HepG2 (cell line): ENCODE results near the gene UHMK1. TPM values are rescaled to one million over a fixed set of nuclear protein-coding genes. Genes with fewer than 3 reads are reported as not detected.
A peak's percentile ranks its signal among the peaks of the same experiment; 100 is the strongest.

ENCODE experiments used
- ATAC-seq: fragments of 200-7000 bp; cut with Tn5 transposase; 3 replicates; pipeline ENCODE4 v1.9.1; 2020; ENCODE audit warnings: mild to moderate bottlenecking, moderate library complexity
- BruUV-seq: library from RNA; stranded (reverse); fragments of 400-500 nt; replicated peaks from 2 replicates; lab custom pipeline; 2021; lab: Mats Ljungman, UMichigan
- CTCF ChIA-PET: fragments of 300-600 bp; formaldehyde crosslinking; extraction: SDS; loops from one replicate; lab custom pipeline; 2021; ENCODE audit warnings: low total read pairs, inconsistent platforms, low intra/inter-chr PET ratio; lab: Yijun Ruan, JAX
- POLR2A ChIA-PET: fragments of 350-600 bp; sonication (Branson Sonifier 250); formaldehyde crosslinking; loops from one replicate; lab custom pipeline; 2020; ENCODE audit warnings: antibody characterized with exemption, inconsistent platforms; lab: Yijun Ruan, JAX
- DNase-seq: peaks from one replicate; pipeline ENCODE4 v3.0.0-alpha.2; 2015; ENCODE audit warnings: low spot score
- FAIRE-seq: peaks from 3 replicates; lab custom pipeline; 2011; peaks lifted over from hg19 to GRCh38; lab: Jason Lieb, UNC
- H2AFZ ChIP-seq: one replicate; pipeline ENCODE4 v1.6.1; 2011; ENCODE audit warnings: low read length, inconsistent platforms
- H3K27ac ChIP-seq: fragments of 300-600 bp; 3 replicates; pipeline ENCODE4 v1.8.0; 2011; ENCODE audit warnings: mixed run types, mild to moderate bottlenecking, mixed read lengths, low read length, inconsistent platforms; ENCODE audit not compliant: insufficient read depth; ENCODE audit errors: extremely low read length
- H3K27me3 ChIP-seq, 2 experiments: fragments of 200-600 bp in 1 of 2; 2 replicates in 1 of 2; 3 replicates in 1 of 2; pipeline versions ENCODE4 v1.6.0 to v1.8.0; 2011; ENCODE audit warnings: low read length in 2 of 2, mild to moderate bottlenecking in 2 of 2, moderate library complexity in 2 of 2, inconsistent platforms in 1 of 2; ENCODE audit not compliant: insufficient read depth in 2 of 2, control insufficient read depth in 1 of 2
- H3K36me3 ChIP-seq, 2 experiments: fragments of 200-600 bp in 1 of 2; replicated peaks in 1 of 2; 2 replicates in 1 of 2; 3 replicates in 1 of 2; pipeline versions ENCODE4 v1.5.1 to v1.8.0; 2011; ENCODE audit warnings: low read length in 2 of 2, inconsistent platforms in 1 of 2; ENCODE audit not compliant: insufficient read depth in 2 of 2, control insufficient read depth in 1 of 2
- H3K4me1 ChIP-seq: 2 replicates; pipeline ENCODE4 v1.5.1; 2012; ENCODE audit warnings: low read length, inconsistent platforms; ENCODE audit not compliant: insufficient read depth
- H3K4me2 ChIP-seq: 2 replicates; pipeline ENCODE4 v1.6.0; 2011; ENCODE audit warnings: low read depth, low read length, inconsistent platforms
- H3K4me3 ChIP-seq, 3 experiments: fragments of 200-600 bp in 1 of 3; sonication (generic), shearing (Covaris generic) in 1 of 3; replicated peaks in 1 of 3; 2 replicates each; pipeline ENCODE4 v1.5.1; 2011 to 2016; ENCODE audit warnings: low read length in 3 of 3, inconsistent platforms in 2 of 3, low read depth in 2 of 3, mild to moderate bottlenecking in 2 of 3, control low read depth in 1 of 3, mixed read lengths in 1 of 3; ENCODE audit not compliant: insufficient read depth in 1 of 3
- H3K79me2 ChIP-seq: one replicate; pipeline ENCODE4 v1.6.1; 2011; ENCODE audit warnings: low read length, inconsistent platforms; ENCODE audit not compliant: insufficient read depth
- H3K9ac ChIP-seq: 2 replicates; pipeline ENCODE4 v1.6.0; 2011; ENCODE audit warnings: mild to moderate bottlenecking, low read depth, low read length, inconsistent platforms; ENCODE audit not compliant: insufficient read depth
- H3K9me3 ChIP-seq: 2 replicates; pipeline ENCODE4 v1.5.1; 2012; ENCODE audit warnings: mild to moderate bottlenecking, low read length
- H4K20me1 ChIP-seq: 2 replicates; pipeline ENCODE4 v1.6.0; 2011; ENCODE audit warnings: inconsistent platforms, mild to moderate bottlenecking, low read length, moderate library complexity; ENCODE audit not compliant: insufficient read depth
- HNF4A ChIP-seq: sonication (generic); formaldehyde crosslinking; IDR thresholded peaks from 2 replicates; pipeline ENCODE4 v1.4.0; 2020; ENCODE audit warnings: missing genetic modification reagents
- HNF4G ChIP-seq, 2 experiments: sonication (generic) in 1 of 2; formaldehyde crosslinking in 1 of 2; IDR thresholded peaks; 2 replicates each; pipeline versions ENCODE4 v1.4.0 to v1.6.1; 2011 to 2020; ENCODE audit warnings: borderline replicate concordance in 2 of 2, low read depth in 2 of 2, mild to moderate bottlenecking in 2 of 2, low read length in 1 of 2, missing genetic modification reagents in 1 of 2, moderate library complexity in 1 of 2
- LCORL ChIP-seq, 2 experiments: fragments of 450-650 bp in 1 of 2; sonication (generic) in 1 of 2; formaldehyde crosslinking in 1 of 2; IDR thresholded peaks; 2 replicates each; pipeline versions ENCODE4 v1.5.0 to v1.6.1; 2017 to 2020; ENCODE audit warnings: antibody characterized with exemption in 1 of 2, missing genetic modification reagents in 1 of 2
- NCOR1 ChIP-seq: fragments of 200-600 bp; sonication (generic); IDR thresholded peaks from 2 replicates; pipeline ENCODE4 v1.7.0; 2017; ENCODE audit warnings: antibody characterized with exemption, low read length, borderline replicate concordance
- PCBP2 ChIP-seq: fragments of 200-400 bp; formaldehyde crosslinking; optimal IDR thresholded peaks from 2 replicates; pipeline ENCODE3; 2018; ENCODE audit warnings: low read length, low read depth; ENCODE audit not compliant: poor library complexity, severe bottlenecking
- POLR2A ChIP-seq, 2 experiments: IDR thresholded peaks; 2 replicates each; pipeline ENCODE4 v1.6.1; 2011; ENCODE audit warnings: low read depth in 2 of 2, low read length in 2 of 2, mild to moderate bottlenecking in 1 of 2, moderate library complexity in 1 of 2; ENCODE audit not compliant: insufficient read depth in 1 of 2
- RORA ChIP-seq: sonication (generic); formaldehyde crosslinking; IDR thresholded peaks from 2 replicates; pipeline ENCODE4 v1.5.0; 2020; ENCODE audit warnings: mild to moderate bottlenecking, missing genetic modification reagents, moderate library complexity
- ZNF335 ChIP-seq: sonication (generic); formaldehyde crosslinking; IDR thresholded peaks from 2 replicates; pipeline ENCODE4 v1.4.0; 2020; ENCODE audit warnings: missing genetic modification reagents
- ZNF510 ChIP-seq: sonication (generic); formaldehyde crosslinking; IDR thresholded peaks from 2 replicates; pipeline ENCODE4 v1.4.0; 2020; ENCODE audit warnings: low read depth, mild to moderate bottlenecking, missing genetic modification reagents
- ZNF678 ChIP-seq: sonication (generic); formaldehyde crosslinking; IDR thresholded peaks from 2 replicates; pipeline ENCODE4 v1.4.0; 2020; ENCODE audit warnings: mild to moderate bottlenecking, missing genetic modification reagents
- ZNF773 ChIP-seq: sonication (generic); formaldehyde crosslinking; IDR thresholded peaks from 2 replicates; pipeline ENCODE4 v1.4.0; 2020; ENCODE audit warnings: missing genetic modification reagents, borderline replicate concordance
- WGBS: methylation state at CpG from one replicate; pipeline ENCODE4 v1.1.6; 2017; ENCODE audit warnings: low lambda C conversion rate; 5-methylcytosine and 5-hydroxymethylcytosine counted together
- in situ Hi-C: cut with HindIII; loops from 2 replicates; pipeline ENCODE4 v1.10.0; 2017; ENCODE audit warnings: low pct_unique_long_range_greater_than_20kb; ENCODE audit not compliant: extremely low pct_ligation_motif_present
- intact Hi-C: fragments of 100-400 bp; cut with micrococcal nuclease; formaldehyde crosslinking; loops from one replicate; pipeline ENCODE4 v1.10.0; 2022; ENCODE audit not compliant: unreplicated experiment
- polyA plus RNA-seq, 8 experiments: library from polyadenylated mRNA; depleted of rRNA in 3 of 8; stranded (reverse) in 7 of 8; unstranded in 1 of 8; fragments of >200 nt; fragmentation: Illumina TruSeq in 4 of 8; extraction: Trizol in 4 of 8; gene quantifications; 2 replicates each; pipeline versions ENCODE4 v1.2.1 to v1.2.3, GENCODE V29; 2011 to 2016; ENCODE audit warnings: low read depth in 4 of 8, missing spikeins in 1 of 8, mixed read lengths in 1 of 8; ENCODE audit not compliant: insufficient read depth in 1 of 8
- total RNA-seq, 5 experiments: library from RNA; depleted of rRNA; stranded (reverse); fragments of >200 nt; fragmentation: Illumina TruSeq; extraction: Trizol; gene quantifications; 2 replicates each; pipeline ENCODE4 v1.2.3, GENCODE V29; 2016; ENCODE audit warnings: low read depth in 1 of 5
- TF ChIP-seq, protein P1 (sequence below): sonication (generic); formaldehyde crosslinking; IDR thresholded peaks from 2 replicates; pipeline ENCODE4 v1.4.0; 2020; ENCODE audit warnings: missing genetic modification reagents, borderline replicate concordance
- TF ChIP-seq, protein P2 (sequence below): sonication (generic); formaldehyde crosslinking; IDR thresholded peaks from 2 replicates; pipeline ENCODE4 v1.4.0; 2020; ENCODE audit warnings: missing genetic modification reagents
- TF ChIP-seq, protein P3 (sequence below): sonication (generic); formaldehyde crosslinking; IDR thresholded peaks from 2 replicates; pipeline ENCODE4 v1.4.0; 2020; ENCODE audit warnings: missing genetic modification reagents
- TF ChIP-seq, protein P4 (sequence below): sonication (generic); formaldehyde crosslinking; IDR thresholded peaks from 2 replicates; pipeline ENCODE4 v1.4.0; 2020; ENCODE audit warnings: missing genetic modification reagents

UHMK1 gene
- total and polyA plus RNA-seq, 2 of the 13 experiments (the other 11 are each of a cell fraction or from before 2014, with no cell fraction given), result 12.9 to 20.0 TPM

DNA sequence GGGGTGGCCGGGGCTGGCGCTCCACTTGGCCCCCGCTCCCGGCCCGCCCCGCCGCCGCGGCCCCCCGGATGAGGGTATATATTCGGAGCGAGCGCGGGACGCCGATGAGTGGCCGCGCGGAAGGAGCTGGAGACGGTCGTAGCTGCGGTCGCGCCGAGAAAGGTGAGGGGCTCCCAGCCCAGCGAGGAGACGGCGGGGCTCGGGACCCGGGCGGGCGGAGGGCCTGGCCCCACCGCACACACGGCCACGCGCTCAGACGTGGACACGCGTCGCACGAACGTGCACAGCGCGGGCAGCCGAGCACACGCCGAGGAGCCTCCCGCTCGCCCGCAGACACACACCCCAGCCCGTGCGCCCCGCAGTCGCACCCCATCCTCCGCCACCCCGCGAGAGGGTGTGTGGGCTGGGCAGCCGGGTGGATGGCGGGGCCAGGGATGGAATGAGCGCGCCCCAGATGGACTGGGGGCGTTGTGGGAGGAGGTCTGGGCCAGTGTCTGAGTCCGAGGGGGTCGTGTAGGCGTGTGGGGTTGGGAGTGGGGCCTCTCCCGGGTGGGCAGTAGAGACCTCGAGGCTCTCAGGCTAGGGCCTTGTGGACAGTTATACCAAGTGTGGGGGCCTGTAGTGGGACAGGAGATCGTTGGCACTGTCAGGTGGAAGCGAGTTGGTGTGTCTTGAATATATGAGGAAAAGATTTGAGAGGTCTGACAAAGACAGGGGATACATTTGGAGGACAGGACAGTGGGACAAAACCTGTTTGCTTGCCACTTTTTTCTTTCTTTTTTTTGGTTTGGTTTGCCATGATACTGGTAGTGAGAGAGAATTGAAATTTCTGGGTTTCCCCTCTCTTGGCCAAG is 64.2 kb downstream of the UHMK1 start, which contains the start of gene UAP1 (continued):
- TF ChIP-seq, protein P1, sequence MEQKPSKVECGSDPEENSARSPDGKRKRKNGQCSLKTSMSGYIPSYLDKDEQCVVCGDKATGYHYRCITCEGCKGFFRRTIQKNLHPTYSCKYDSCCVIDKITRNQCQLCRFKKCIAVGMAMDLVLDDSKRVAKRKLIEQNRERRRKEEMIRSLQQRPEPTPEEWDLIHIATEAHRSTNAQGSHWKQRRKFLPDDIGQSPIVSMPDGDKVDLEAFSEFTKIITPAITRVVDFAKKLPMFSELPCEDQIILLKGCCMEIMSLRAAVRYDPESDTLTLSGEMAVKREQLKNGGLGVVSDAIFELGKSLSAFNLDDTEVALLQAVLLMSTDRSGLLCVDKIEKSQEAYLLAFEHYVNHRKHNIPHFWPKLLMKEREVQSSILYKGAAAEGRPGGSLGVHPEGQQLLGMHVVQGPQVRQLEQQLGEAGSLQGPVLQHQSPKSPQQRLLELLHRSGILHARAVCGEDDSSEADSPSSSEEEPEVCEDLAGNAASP (CRISPR knock-in tag), result no peak

DNA sequence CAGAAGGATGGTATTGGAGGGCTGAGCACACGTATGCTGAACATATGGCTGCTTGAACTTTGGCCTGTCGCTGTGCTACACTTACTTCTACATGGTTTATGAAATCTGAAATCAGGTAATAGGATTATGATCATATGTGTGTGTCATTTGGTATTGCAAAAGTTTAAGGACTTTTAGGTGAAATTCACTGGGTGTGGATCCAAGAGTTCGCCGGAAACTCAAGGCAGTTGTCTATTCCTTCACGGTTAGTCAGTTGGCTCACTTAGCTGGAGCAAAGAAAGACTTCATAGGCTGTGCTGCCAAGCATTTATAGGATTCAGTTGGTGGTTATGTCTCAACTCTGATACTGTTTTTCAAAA is 64.8 kb downstream of the UHMK1 start:
- peaks cover 15% of the 10 kb centered on the region; the same call in 1 of the 2 replicates for H4K20me1 ChIP-seq
- BruUV-seq, result TSS peak; percentile 50
- peak overlapping the region; percentile 79 to 100 (median 96) for H3K4me3 ChIP-seq
- POLR2A ChIA-PET, result interaction anchor here (1.5 kb wide), 2 partner anchors 11 to 12 kb away, joined by 3 read pairs; no protein-coding TSS in a partner anchor
- no peaks in the 10 kb centered on the region for H3K9me3 ChIP-seq
- peak overlapping the region; percentile 95 for H3K27ac ChIP-seq
- H3K4me1 ChIP-seq, result peaks cover 53% of the 10 kb centered on the region
- no peak overlapping the region for H2AFZ ChIP-seq
- H3K79me2 ChIP-seq, result peaks cover 51% of the 10 kb centered on the region
- H3K9ac ChIP-seq, result peak overlapping the region; percentile 97
- ATAC-seq, result peak; percentile 36
- intact Hi-C loops (loop anchor here (5.0 kb wide), 1 partner anchor 35 kb away; no protein-coding TSS in a partner anchor), in situ Hi-C loops (no loop called here)
- peak overlapping the region; percentile 90 for H3K4me2 ChIP-seq
- CTCF ChIA-PET, result no interaction called here
- peaks cover 0 to 9% of the 10 kb centered on the region in 2 experiments; a peak in 3 of 5 replicates for H3K36me3 ChIP-seq
- peak; percentile 29 for DNase-seq
- 0% methylated on average over 5 of the region's 5 CpGs for WGBS
- no peak for FAIRE-seq
- H3K27me3 ChIP-seq, result no peaks in the 10 kb centered on the region; a peak in 1 of 5 replicates
- TF ChIP-seq, protein P2, sequence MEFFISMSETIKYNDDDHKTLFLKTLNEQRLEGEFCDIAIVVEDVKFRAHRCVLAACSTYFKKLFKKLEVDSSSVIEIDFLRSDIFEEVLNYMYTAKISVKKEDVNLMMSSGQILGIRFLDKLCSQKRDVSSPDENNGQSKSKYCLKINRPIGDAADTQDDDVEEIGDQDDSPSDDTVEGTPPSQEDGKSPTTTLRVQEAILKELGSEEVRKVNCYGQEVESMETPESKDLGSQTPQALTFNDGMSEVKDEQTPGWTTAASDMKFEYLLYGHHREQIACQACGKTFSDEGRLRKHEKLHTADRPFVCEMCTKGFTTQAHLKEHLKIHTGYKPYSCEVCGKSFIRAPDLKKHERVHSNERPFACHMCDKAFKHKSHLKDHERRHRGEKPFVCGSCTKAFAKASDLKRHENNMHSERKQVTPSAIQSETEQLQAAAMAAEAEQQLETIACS (CRISPR knock-in tag), result no peak
- TF ChIP-seq RORA, result no peak
- TF ChIP-seq POLR2A (IDR thresholded peaks at IDR 0.05; ENCODE audit: insufficient read depth in 1 of 2, low read depth in 2 of 2, low read length in 2 of 2), result peak in 1 of 2 experiments; percentile 41; a peak in 1 of 4 replicates
- TF ChIP-seq ZNF335 (CRISPR knock-in tag), result 0 out of 2 replicates have a peak, but pooled peaks have one; percentile 22
- TF ChIP-seq, protein P3, sequence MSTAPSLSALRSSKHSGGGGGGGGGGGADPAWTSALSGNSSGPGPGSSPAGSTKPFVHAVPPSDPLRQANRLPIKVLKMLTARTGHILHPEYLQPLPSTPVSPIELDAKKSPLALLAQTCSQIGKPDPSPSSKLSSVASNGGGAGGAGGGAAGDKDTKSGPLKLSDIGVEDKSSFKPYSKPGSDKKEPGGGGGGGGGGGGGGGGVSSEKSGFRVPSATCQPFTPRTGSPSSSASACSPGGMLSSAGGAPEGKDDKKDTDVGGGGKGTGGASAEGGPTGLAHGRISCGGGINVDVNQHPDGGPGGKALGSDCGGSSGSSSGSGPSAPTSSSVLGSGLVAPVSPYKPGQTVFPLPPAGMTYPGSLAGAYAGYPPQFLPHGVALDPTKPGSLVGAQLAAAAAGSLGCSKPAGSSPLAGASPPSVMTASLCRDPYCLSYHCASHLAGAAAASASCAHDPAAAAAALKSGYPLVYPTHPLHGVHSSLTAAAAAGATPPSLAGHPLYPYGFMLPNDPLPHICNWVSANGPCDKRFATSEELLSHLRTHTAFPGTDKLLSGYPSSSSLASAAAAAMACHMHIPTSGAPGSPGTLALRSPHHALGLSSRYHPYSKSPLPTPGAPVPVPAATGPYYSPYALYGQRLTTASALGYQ (CRISPR knock-in tag), result 0 out of 2 replicates have a peak, but pooled peaks have one; percentile 17
- no peak for TF ChIP-seq PCBP2
- TF ChIP-seq ZNF678 (CRISPR knock-in tag), result no peak
- no peak for TF ChIP-seq ZNF510
- no peak for TF ChIP-seq LCORL (IDR thresholded peaks at IDR 0.05)
- TF ChIP-seq LCORL (CRISPR knock-in tag; IDR thresholded peaks at IDR 0.05), result no peak
- 0 out of 2 replicates have a peak, but pooled peaks have one; percentile 48 for TF ChIP-seq HNF4G (IDR thresholded peaks at IDR 0.05; ENCODE audit: borderline replicate concordance, low read depth, low read length)
- TF ChIP-seq HNF4G (CRISPR knock-in tag; IDR thresholded peaks at IDR 0.05; ENCODE audit: borderline replicate concordance, low read depth), result no peak
- TF ChIP-seq, protein P4, sequence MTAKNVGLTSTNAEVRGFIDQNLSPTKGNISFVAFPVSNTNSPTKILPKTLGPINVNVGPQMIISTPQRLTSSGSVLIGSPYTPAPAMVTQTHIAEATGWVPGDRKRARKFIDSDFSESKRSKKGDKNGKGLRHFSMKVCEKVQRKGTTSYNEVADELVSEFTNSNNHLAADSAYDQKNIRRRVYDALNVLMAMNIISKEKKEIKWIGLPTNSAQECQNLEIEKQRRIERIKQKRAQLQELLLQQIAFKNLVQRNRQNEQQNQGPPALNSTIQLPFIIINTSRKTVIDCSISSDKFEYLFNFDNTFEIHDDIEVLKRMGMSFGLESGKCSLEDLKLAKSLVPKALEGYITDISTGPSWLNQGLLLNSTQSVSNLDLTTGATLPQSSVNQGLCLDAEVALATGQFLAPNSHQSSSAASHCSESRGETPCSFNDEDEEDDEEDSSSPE, result no peak
- 0 out of 2 replicates have a peak, but pooled peaks have one; percentile 35 for TF ChIP-seq NCOR1
- peak; percentile 68 for TF ChIP-seq HNF4A (CRISPR knock-in tag)
- TF ChIP-seq ZNF773 (CRISPR knock-in tag), result no peak
